Ishikawa (cell line): ENCODE measurements around the gene MESD.

Source experiments
- CEBPB ChIP-seq: IDR thresholded peaks from 2 replicates; pipeline ENCODE4 v1.6.1; 2012
- CREB1 ChIP-seq: IDR thresholded peaks from 2 replicates; pipeline ENCODE4 v1.6.1; 2012; ENCODE audit warnings: low read depth
- EGR1 ChIP-seq: IDR thresholded peaks from 2 replicates; pipeline ENCODE4 v1.6.1; 2012
- EP300 ChIP-seq: IDR thresholded peaks from 2 replicates; pipeline ENCODE4 v1.6.1; 2012; ENCODE audit warnings: borderline replicate concordance
- FOXM1 ChIP-seq: IDR thresholded peaks from 2 replicates; pipeline ENCODE4 v1.6.1; 2012; ENCODE audit warnings: low read depth, borderline replicate concordance
- NFIC ChIP-seq: IDR thresholded peaks from 2 replicates; pipeline ENCODE4 v1.6.1; 2012
- RAD21 ChIP-seq: IDR thresholded peaks from 2 replicates; pipeline ENCODE4 v1.6.1; 2012; ENCODE audit warnings: low read depth
- TAF1 ChIP-seq: IDR thresholded peaks from 2 replicates; pipeline ENCODE4 v1.6.1; 2012; ENCODE audit warnings: low read depth, mild to moderate bottlenecking
- TCF12 ChIP-seq: IDR thresholded peaks from 2 replicates; pipeline ENCODE4 v1.6.1; 2012; ENCODE audit warnings: low read depth
- TEAD4 ChIP-seq: IDR thresholded peaks from 2 replicates; pipeline ENCODE4 v1.6.1; 2012
- YY1 ChIP-seq: IDR thresholded peaks from 2 replicates; pipeline ENCODE4 v1.6.1; 2012; ENCODE audit warnings: low read depth
- ZBTB7A ChIP-seq: IDR thresholded peaks from 2 replicates; pipeline ENCODE4 v1.6.1; 2012; ENCODE audit warnings: low read depth
- TF ChIP-seq, protein P1 (sequence below): IDR thresholded peaks from 2 replicates; pipeline ENCODE4 v1.6.1; 2012
- TF ChIP-seq, protein P2 (sequence below): IDR thresholded peaks from 2 replicates; pipeline ENCODE4 v1.6.1; 2012
- TF ChIP-seq, protein P3 (sequence below): IDR thresholded peaks from 2 replicates; pipeline ENCODE4 v1.6.1; 2012; ENCODE audit warnings: low read depth, mild to moderate bottlenecking

MESD gene

DNA sequence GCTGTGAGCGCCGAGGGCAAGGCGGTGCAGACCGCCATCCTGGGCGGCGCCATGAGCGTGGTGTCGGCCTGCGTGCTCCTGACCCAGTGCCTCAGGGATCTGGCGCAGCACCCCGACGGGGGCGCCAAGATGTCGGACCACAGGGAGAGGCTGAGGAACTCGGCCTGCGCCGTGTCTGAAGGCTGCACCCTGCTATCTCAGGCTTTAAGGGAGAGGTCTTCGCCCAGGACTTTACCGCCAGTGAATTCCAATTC, 13.4 kb upstream of the MESD start:
- no peak for TF ChIP-seq TEAD4
- TF ChIP-seq FOXM1, result no peak
- TF ChIP-seq TCF12, result no peak
- no peak for TF ChIP-seq RAD21
- TF ChIP-seq TAF1, result no peak
- TF ChIP-seq, protein P1, sequence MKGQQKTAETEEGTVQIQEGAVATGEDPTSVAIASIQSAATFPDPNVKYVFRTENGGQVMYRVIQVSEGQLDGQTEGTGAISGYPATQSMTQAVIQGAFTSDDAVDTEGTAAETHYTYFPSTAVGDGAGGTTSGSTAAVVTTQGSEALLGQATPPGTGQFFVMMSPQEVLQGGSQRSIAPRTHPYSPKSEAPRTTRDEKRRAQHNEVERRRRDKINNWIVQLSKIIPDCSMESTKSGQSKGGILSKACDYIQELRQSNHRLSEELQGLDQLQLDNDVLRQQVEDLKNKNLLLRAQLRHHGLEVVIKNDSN, result no peak

DNA sequence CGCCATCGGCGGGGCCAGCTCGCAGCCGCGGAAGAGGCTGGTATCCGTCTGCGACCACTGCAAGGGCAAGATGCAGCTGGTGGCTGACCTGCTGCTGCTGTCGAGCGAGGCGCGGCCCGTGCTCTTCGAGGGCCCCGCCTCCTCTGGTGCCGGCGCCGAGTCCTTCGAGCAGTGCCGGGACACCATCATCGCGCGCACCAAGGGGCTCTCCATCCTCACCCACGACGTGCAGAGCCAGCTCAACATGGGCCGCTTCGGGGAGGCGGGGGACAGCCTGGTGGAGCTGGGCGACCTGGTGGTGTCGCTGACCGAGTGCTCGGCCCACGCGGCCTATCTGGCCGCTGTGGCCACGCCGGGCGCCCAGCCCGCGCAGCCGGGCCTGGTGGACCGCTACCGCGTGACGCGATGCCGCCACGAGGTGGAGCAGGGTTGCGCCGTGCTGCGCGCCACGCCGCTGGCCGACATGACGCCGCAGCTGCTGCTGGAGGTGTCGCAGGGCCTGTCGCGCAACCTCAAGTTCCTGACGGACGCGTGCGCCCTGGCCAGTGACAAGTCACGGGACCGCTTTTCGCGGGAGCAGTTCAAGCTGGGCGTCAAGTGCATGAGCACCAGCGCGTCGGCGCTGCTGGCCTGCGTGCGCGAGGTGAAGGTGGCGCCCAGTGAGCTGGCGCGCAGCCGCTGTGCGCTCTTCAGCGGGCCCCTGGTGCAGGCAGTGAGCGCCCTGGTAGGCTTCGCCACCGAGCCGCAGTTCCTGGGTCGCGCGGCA, 12.9 kb upstream of the MESD start:
- TF ChIP-seq, protein P1, result no peak

DNA sequence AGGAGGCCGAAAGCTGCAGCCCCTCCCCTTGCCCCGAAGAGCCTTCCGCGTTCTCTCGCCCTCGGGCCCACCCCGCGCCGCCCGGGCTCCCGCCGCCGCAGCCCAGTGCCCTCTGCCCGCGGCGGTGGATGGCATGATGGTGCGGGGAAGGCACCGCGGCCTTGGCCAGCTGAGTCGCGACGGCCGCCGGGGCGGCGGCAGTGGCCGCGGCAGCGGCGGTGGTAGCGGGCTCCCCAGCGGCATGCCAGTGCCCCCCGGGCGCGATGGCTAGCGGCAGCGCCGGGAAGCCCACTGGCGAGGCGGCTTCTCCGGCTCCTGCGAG, 12.4 kb upstream of the MESD start:
- TF ChIP-seq YY1 (no peak), TEAD4 (no peak), RAD21 (no peak), FOXM1 (no peak), EGR1 (no peak), NFIC (no peak), CEBPB (no peak), CREB1 (no peak), ZBTB7A (no peak), TCF12 (no peak), TAF1 (no peak), EP300 (no peak)
- TF ChIP-seq, protein P1, result no peak
- TF ChIP-seq, protein P2, sequence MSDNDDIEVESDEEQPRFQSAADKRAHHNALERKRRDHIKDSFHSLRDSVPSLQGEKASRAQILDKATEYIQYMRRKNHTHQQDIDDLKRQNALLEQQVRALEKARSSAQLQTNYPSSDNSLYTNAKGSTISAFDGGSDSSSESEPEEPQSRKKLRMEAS, result no peak
- TF ChIP-seq, protein P3, sequence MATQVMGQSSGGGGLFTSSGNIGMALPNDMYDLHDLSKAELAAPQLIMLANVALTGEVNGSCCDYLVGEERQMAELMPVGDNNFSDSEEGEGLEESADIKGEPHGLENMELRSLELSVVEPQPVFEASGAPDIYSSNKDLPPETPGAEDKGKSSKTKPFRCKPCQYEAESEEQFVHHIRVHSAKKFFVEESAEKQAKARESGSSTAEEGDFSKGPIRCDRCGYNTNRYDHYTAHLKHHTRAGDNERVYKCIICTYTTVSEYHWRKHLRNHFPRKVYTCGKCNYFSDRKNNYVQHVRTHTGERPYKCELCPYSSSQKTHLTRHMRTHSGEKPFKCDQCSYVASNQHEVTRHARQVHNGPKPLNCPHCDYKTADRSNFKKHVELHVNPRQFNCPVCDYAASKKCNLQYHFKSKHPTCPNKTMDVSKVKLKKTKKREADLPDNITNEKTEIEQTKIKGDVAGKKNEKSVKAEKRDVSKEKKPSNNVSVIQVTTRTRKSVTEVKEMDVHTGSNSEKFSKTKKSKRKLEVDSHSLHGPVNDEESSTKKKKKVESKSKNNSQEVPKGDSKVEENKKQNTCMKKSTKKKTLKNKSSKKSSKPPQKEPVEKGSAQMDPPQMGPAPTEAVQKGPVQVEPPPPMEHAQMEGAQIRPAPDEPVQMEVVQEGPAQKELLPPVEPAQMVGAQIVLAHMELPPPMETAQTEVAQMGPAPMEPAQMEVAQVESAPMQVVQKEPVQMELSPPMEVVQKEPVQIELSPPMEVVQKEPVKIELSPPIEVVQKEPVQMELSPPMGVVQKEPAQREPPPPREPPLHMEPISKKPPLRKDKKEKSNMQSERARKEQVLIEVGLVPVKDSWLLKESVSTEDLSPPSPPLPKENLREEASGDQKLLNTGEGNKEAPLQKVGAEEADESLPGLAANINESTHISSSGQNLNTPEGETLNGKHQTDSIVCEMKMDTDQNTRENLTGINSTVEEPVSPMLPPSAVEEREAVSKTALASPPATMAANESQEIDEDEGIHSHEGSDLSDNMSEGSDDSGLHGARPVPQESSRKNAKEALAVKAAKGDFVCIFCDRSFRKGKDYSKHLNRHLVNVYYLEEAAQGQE, result no peak

DNA sequence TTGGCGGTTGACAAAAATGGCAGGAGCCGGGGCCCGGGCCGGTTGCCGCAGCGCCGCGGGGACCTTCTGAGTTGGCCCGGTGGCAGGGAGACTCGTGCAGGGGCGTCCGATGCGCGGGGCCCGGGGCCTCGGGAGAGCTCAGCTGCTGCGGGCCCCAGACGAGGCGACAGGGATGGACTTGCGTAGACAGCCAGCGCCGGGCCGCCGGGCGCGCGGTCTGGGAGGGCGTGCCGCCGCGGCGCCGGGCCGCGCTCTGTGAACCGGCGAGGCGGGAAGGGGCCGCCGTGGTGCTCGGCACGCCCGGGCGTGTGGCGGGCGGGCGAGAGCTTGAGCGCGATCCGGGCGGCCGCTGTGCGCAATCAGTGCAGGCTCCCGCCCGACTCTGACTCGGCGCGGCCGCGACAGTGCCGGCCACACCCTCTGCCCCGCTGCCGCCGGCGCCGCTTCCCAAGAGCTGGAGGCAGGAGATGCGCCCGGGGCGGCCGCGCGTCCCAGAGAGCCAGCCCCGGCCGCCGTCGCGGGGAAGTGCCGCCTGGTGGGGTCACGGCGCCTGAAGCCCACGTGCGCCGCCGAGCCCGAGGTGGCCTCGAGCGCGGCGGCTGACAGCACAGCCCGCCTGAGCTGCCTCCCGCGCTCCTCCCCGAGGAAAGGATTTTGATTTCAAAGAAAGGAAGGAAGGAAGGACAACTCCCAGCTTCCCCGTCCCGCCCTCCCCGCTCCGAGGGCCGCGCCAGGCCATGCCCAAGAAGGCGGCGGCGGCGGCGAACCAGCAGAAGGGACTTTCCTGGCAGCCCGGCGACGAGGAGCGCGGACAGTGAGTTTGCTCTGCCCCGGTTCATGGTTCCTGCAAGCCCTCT, 11.8 kb upstream of the MESD start:
- TF ChIP-seq, protein P2, result peak; percentile 84; the same call in 1 of the 2 replicates
- TF ChIP-seq CEBPB, result no peak
- TF ChIP-seq TAF1, result no peak; the same call in 1 of the 2 replicates
- TF ChIP-seq TCF12, result no peak

DNA sequence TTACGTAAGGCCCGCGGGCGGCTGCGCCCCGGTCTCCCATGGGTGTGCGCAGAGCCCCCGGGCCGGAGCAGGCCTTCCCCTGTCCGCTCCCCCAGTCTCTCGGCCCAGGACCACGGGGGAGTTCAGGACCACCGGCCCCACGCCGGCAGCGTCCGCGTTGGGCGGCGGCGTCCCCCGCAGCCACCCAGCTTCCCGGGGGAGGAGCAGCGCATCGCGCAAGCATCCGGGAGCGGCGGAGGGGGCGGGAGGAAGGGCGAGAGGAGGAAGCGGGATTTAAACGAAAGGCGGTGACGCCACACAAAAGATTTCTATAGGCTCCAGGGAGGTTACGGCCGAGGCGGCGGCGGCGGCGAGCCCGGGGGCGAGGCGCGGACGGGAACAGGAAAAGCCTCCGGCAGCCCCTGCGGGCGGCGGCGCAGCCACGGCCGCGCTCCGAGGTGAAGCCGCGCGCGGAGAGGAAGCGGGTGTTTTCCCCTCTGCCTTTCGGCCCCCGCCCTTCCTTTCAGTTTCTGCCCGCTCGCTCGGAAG, 11.1 kb upstream of the MESD start, which contains the start of gene TLNRD1:
Gene TLNRD1, plus strand, starts transcription at position 300 of the 528 bp plus-strand sequence. CDS start 1,349 bp downstream, outside the sequence.
- TF ChIP-seq FOXM1, result peak; percentile 84
- TF ChIP-seq, protein P1, result no peak
- no peak for TF ChIP-seq TCF12
- peak; percentile 81 for TF ChIP-seq ZBTB7A
- TF ChIP-seq TAF1, result peak; percentile 69

DNA sequence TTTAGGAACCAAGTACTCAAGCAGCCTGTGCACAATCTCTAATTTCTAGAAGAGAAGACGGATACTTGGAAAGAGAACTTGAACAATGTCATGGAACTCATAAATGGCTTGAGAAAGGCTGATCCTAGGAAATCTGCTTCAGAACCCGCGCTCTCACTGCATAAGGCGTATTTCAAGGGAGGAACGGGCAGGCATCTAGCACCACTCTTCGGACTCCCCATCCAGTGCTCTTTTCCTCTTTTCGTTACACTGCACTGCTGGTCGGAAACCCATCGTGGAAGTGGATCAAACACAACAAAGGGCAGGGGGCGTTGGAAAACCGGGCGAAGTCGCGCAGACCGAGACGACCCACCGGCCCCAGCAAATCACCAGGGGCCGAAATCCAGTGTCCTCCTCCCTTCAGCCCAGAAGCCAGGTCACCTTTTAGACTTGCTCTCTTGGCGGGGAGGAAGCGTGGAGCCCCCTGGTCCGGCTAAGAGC, 10.6 kb upstream of the MESD start:
- TF ChIP-seq EGR1, result no peak
- TF ChIP-seq, protein P2, result no peak

DNA sequence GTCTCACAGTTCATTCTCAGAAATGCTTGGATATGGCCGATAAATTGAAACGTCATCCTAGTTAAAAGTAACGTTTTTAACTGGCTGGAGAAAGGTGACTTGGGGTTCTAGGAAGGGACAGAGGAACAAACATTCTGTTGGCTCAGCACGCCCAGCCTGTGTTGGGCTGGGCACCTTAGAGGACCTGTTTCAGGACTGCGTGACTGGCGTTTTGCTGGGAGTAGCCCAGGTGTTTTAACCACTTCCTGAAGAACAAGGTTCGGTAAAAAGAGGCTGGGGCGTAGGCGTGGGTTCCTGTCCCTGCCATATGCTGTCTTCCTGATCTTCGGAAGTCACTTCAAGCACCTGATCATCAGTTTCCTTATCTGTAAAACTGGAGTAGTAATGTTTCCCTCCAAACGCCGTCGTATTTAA, 10.0 kb upstream of the MESD start:
- TF ChIP-seq TEAD4, result no peak
- TF ChIP-seq, protein P2, result no peak
- TF ChIP-seq EP300, result no peak
- TF ChIP-seq, protein P3, result no peak
- TF ChIP-seq, protein P1, result no peak
- no peak for TF ChIP-seq CREB1
- no peak for TF ChIP-seq CEBPB
- TF ChIP-seq RAD21, result no peak
- no peak for TF ChIP-seq ZBTB7A
- TF ChIP-seq FOXM1, result no peak
- no peak for TF ChIP-seq TAF1
- TF ChIP-seq EGR1, result no peak
- TF ChIP-seq TCF12, result no peak
- TF ChIP-seq YY1, result no peak
